Kidney tubule cell (primary cell): ENCODE measurements around the gene HS3ST5.
"Not testable (repeated sequence)": the region's sequence is repeated elsewhere in the genome, so short reads cannot be mapped to it uniquely, and the experiment has no call there.

Source experiments
- DNase-seq: peaks from one replicate; pipeline ENCODE4 v3.0.0-alpha.2; 2018; ENCODE audit warnings: low spot score

Gene HS3ST5

DNA sequence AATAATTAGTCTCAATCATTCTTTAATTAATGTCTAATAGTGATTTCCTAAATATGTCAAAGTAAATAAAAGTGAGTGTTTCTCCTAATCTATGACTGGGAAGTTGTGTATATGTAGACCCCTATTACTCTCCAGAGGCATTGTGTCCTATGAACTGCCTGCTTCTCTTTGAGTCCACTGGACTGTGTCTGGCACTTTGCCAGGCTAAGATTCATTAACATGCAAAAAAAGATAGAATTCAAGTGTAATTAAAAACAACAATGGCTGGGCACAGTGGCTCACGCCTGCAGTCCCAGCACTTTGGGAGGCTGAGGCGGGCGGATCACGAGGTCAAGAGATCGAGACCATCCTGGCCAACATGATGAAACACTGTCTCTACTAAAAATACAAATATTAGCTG, 298.3 kb downstream of the HS3ST5 start:
- DNase-seq, result not testable (repeated sequence)

GRCh38 chr6:114042267-114043016, 300.4 kb downstream of the HS3ST5 start:
- no peak for DNase-seq

GRCh38 chr6:114040871-114041270, 302.0 kb downstream of the HS3ST5 start:
- no peak for DNase-seq

GRCh38 chr6:114039841-114040240, 303.0 kb downstream of the HS3ST5 start:
- DNase-seq, result no peak

DNA sequence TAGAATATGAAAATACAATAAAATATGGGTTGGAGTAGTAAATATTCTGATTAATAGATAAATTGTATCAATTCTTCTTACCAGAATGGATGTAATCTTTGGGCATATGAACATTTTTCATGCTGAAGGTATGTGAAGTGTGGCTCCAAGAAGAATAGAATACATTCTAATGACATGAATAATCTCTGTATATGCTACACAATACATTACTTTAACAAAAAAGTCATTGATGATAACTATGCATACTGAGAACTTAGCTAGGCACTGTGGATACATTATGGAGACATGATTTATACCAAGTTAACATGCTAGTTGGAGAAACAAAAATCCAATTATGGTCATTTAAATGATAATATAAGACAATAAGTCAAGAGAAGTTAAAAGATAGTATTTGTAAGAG, 309.2 kb downstream of the HS3ST5 start:
- no peak for DNase-seq

- no peak for DNase-seq
These were observed 310.1 kb downstream of the HS3ST5 start for GRCh38 chr6:114032721-114033120.

DNA sequence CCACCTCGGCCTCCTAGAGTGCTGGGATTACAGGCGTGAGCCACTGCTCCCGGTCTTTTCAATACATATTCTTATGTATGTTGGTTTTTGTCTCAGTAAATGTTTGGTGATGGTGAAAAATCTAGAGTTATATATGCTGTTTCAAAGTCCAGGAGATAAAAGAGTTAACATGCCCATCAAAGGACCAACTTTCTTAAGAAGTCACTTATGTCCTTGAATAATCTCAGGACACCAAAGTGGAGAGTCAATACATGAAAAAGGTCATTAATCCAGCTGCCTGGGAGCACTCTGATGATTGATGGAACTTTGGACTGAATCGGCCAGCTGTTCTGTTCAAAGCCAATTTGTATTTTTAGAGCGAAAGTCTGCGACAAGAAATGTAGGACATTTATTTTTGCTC, 312.1 kb downstream of the HS3ST5 start:
- DNase-seq, result no peak

DNA sequence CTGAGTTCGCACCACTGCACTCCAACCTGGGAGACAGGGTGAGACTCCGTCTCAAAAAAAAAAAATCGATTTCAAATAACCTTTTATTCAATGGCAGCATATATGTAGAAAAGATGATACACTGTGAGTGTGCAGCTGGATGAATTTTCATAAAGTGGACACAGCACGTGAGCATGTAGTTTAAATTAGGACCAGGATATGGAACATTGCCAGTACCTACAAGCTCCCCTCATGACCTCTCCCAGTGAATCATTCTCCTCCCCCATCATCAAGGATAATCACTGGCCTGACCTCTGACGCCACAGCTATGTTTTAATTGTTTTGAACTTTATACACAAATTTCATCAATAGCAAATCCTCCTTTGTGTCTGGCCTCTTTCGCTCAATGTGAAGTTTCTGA, 318.1 kb downstream of the HS3ST5 start:
- DNase-seq, result no peak

DNA sequence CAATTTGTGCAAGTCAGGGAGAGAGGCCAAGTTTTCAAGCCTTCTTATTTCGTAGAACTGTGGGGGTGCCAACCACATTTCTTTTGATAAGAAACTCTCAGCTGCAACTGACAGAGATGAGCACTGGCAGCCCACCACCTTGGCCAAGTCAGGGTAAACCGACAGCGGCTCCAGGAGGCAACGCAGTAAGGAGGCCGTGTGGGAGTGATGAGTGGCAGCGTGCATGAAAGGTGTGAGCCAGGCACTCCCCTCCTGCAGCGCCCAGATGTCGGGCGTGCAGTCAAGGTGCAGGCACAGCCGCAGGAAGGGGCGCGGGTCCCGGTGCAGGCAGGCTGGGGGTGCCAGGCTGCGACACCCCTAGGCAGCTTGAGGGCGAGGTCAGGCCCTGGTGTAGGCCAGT, 322.6 kb downstream of the HS3ST5 start:
- DNase-seq, result no peak

GRCh38 chr6:114017146-114017545, 325.7 kb downstream of the HS3ST5 start:
- peak; percentile 85 for DNase-seq

DNA sequence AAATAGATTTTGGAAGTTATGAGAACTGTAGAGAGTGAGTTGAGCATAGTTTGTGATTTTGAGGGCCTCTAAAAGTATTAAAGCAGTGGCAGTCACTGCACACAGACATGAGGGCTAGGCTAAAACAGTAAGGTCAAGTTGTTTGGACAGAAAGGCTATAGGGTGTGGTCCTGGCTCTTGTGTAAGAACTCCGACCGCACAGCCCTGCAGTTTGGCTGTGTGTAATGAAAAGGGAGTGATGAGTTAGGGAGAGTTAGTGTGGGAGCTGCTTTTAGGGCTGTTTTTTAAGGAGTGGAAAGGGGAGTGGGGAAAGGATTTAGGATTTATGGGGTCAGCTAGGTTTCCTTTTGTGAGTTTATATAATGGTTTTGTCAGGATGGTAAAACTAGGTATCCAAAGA, 328.7 kb downstream of the HS3ST5 start:
- DNase-seq, result not testable (repeated sequence)

- not testable (repeated sequence) for DNase-seq
These were observed 331.3 kb downstream of the HS3ST5 start for GRCh38 chr6:114011486-114011885.

- DNase-seq, result no peak
These were observed 332.3 kb downstream of the HS3ST5 start for GRCh38 chr6:114010540-114010939.

- no peak for DNase-seq
These were observed 333.6 kb downstream of the HS3ST5 start for GRCh38 chr6:114009192-114009591.

- DNase-seq, result no peak
These were observed 334.5 kb downstream of the HS3ST5 start for GRCh38 chr6:114008331-114008730.

- peak; percentile 13 for DNase-seq
These were observed 335.3 kb downstream of the HS3ST5 start for GRCh38 chr6:114007516-114007915.
